Natural killer cell (primary cell): Measurements from ENCODE around the gene PIEZO1. TPM values are rescaled to one million over a fixed set of nuclear protein-coding genes. Genes with fewer than 3 reads are reported as not detected.

ENCODE experiments used
- ATAC-seq, 3 donors: fragments of 150-1000 bp in 2 of 3; fragments of 200-7000 bp in 1 of 3; cut with Tn5 transposase; 1 replicate in 1 of 3; 2 replicates in 2 of 3; pipeline ENCODE4 v1.10.0; 2021; ENCODE audit warnings: mild to moderate bottlenecking in 2 of 3, moderate library complexity in 2 of 3
- DNase-seq, 2 donors: peaks; one replicate each; pipeline versions ENCODE4 v3.0.0 to v3.0.0-alpha.2; 2013 to 2021; ENCODE audit warnings: mixed read lengths in 1 of 2
- H3K27ac ChIP-seq: one replicate; pipeline ENCODE4 v1.5.1; 2013; ENCODE audit warnings: mild to moderate bottlenecking, low read length
- H3K27me3 ChIP-seq: one replicate; pipeline ENCODE4 v1.6.1; 2013; ENCODE audit warnings: low read length; ENCODE audit not compliant: control insufficient read depth, insufficient read depth
- H3K36me3 ChIP-seq: one replicate; pipeline ENCODE4 v1.6.1; 2013; ENCODE audit warnings: low read length; ENCODE audit not compliant: control insufficient read depth, insufficient read depth
- H3K4me1 ChIP-seq: one replicate; pipeline ENCODE4 v1.6.1; 2013; ENCODE audit warnings: low read length; ENCODE audit not compliant: control insufficient read depth, insufficient read depth
- H3K4me3 ChIP-seq: one replicate; pipeline ENCODE4 v1.5.1; 2013; ENCODE audit warnings: low read length
- H3K9me3 ChIP-seq: one replicate; pipeline ENCODE4 v1.6.1; 2013; ENCODE audit warnings: low read length; ENCODE audit not compliant: control insufficient read depth, insufficient read depth
- H3K27ac Mint-ChIP-seq, 2 donors: one replicate each; pipeline ENCODE4 v1.8.0; 2022; ENCODE audit warnings: mild to moderate bottlenecking in 2 of 2, mixed read lengths in 2 of 2, moderate library complexity in 1 of 2
- H3K27me3 Mint-ChIP-seq, 2 donors: one replicate each; pipeline ENCODE4 v1.8.0; 2022; ENCODE audit warnings: low read depth in 2 of 2, mixed read lengths in 2 of 2
- H3K36me3 Mint-ChIP-seq: one replicate; pipeline ENCODE4 v1.8.0; 2022; ENCODE audit warnings: mixed read lengths
- H3K4me1 Mint-ChIP-seq, 2 donors: one replicate each; pipeline ENCODE4 v1.8.0; 2022; ENCODE audit warnings: mixed read lengths in 2 of 2
- H3K4me3 Mint-ChIP-seq: one replicate; pipeline ENCODE4 v1.8.0; 2022; ENCODE audit warnings: mild to moderate bottlenecking, moderate library complexity, mixed read lengths
- H3K9me3 Mint-ChIP-seq, 2 donors: one replicate each; pipeline ENCODE4 v1.8.0; 2022; ENCODE audit warnings: mixed read lengths in 2 of 2
- WGBS: methylation state at CpG from one replicate; pipeline ENCODE4 v1.1.7; 2013; ENCODE audit warnings: missing lambda C conversion rate; ENCODE audit not compliant: insufficient coverage; 5-methylcytosine and 5-hydroxymethylcytosine counted together
- intact Hi-C: fragments of 100-400 bp; cut with micrococcal nuclease; formaldehyde crosslinking; loops from one replicate; pipeline ENCODE4 v1.14.2; 2022
- total RNA-seq, 4 donors: library from RNA; stranded (reverse); fragments of 120-200 nt in 1 of 4; gene quantifications; one replicate each; pipeline versions ENCODE4 v1.2.3 to v1.2.4, GENCODE V29; 2013 to 2022
- TF ChIP-seq, protein P1 (sequence below): fragments of 200-600 bp; IDR thresholded peaks from one replicate; pipeline ENCODE4 v1.8.0; 2022; ENCODE audit warnings: antibody characterized with exemption

The PIEZO1 gene
- total RNA-seq, 3 donors from 2014 or later (not counting 1 experiment from before 2014, with no cell fraction given) = 172 to 197 (median 183) TPM

GRCh38 chr16:88783391-88784073 lies 1.5 kb downstream of the PIEZO1 start:
- Mint-ChIP-seq H3K4me1 (peaks cover 42 to 53% of the 10 kb centered on the region in 2 donors), H3K27me3 (no peaks in the 10 kb centered on the region), H3K27ac (peak overlapping the region; percentile 82 to 91), H3K36me3 (no peaks in the 10 kb centered on the region), H3K4me3 (peak overlapping the region; percentile 92), H3K9me3 (no peaks in the 10 kb centered on the region)
- Histone ChIP-seq H3K36me3 (no peaks in the 10 kb centered on the region), H3K4me3 (peak overlapping the region; percentile 53), H3K9me3 (no peaks in the 10 kb centered on the region), H3K27me3 (no peaks in the 10 kb centered on the region), H3K4me1 (peaks cover 62% of the 10 kb centered on the region), H3K27ac (peak overlapping the region; percentile 78)
- DNase-seq = peak in 1 of 2 donors; percentile 62
- intact Hi-C loops = loop anchor here (2.0 to 10.0 kb wide), 2 partner anchors 13 to 329 kb away; partner anchors contain the start of gene ZFPM1
- ATAC-seq = no peak
- TF ChIP-seq, protein P1, sequence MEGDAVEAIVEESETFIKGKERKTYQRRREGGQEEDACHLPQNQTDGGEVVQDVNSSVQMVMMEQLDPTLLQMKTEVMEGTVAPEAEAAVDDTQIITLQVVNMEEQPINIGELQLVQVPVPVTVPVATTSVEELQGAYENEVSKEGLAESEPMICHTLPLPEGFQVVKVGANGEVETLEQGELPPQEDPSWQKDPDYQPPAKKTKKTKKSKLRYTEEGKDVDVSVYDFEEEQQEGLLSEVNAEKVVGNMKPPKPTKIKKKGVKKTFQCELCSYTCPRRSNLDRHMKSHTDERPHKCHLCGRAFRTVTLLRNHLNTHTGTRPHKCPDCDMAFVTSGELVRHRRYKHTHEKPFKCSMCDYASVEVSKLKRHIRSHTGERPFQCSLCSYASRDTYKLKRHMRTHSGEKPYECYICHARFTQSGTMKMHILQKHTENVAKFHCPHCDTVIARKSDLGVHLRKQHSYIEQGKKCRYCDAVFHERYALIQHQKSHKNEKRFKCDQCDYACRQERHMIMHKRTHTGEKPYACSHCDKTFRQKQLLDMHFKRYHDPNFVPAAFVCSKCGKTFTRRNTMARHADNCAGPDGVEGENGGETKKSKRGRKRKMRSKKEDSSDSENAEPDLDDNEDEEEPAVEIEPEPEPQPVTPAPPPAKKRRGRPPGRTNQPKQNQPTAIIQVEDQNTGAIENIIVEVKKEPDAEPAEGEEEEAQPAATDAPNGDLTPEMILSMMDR = no peak
- 14% methylated on average over 27 of the region's 27 CpGs for WGBS

DNA sequence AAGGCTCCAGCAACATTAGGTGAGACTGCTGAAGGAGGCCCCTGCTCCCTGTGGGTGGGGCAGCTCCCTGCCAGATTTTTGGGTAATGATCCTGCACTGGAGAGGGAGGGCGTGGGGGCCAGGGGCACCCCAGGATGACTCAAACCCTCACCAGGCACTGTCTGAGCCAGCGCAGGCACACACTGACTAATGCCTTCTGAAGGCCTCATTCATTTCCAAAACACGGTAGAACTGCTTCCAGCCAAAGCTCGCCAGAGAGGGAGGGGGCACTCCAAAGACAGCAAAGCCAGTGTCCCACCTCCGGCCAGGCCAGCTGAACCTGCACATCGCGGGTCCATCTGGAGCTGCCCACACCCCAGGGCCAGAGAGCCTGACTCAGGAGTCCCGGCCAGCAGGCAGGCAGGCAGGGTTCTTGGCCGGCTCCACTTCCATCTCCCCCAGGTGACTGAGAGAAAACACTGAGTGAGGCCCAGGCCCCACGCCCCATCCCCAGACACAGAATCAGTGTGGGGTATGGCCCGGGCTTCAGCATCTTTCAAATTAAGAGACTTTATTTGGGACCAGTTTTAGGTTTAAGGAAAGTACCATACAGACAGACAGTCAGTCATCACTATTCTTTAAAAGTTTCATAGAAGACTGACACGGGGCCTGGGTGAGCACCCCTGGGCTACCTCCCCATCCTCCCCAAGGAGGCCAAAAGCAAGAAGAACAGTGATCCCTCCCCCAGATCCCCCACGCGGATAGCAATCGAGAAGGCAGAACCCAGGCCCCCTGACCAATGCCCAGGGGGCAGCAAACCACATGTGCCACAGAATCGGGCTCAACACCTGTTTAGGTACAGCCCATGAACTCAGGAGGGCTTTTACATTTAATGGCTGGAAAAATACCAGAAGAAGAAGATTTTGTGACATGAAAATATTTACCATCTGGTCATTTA lies 2.3 kb downstream of the PIEZO1 start:
- Histone ChIP-seq H3K36me3 (no peaks in the 10 kb centered on the region), H3K9me3 (no peaks in the 10 kb centered on the region), H3K27me3 (no peaks in the 10 kb centered on the region), H3K4me1 (peaks cover 70% of the 10 kb centered on the region), H3K27ac (peak overlapping the region; percentile 78), H3K4me3 (peak overlapping the region; percentile 53)
- ATAC-seq = no peak
- Mint-ChIP-seq H3K9me3 (no peaks in the 10 kb centered on the region), H3K36me3 (no peaks in the 10 kb centered on the region), H3K27me3 (no peaks in the 10 kb centered on the region), H3K4me1 (peaks cover 50 to 61% of the 10 kb centered on the region in 2 donors), H3K27ac (peak overlapping the region; percentile 82 to 91), H3K4me3 (peak overlapping the region; percentile 92)
- TF ChIP-seq, protein P1 = no peak
- peak in 1 of 2 donors; percentile 58 for DNase-seq
- intact Hi-C loops = loop anchor here (10.0 kb wide), 1 partner anchor 328 kb away; the partner anchor contains the start of gene ZFPM1
- WGBS = 48% methylated on average over 16 of the region's 16 CpGs

DNA sequence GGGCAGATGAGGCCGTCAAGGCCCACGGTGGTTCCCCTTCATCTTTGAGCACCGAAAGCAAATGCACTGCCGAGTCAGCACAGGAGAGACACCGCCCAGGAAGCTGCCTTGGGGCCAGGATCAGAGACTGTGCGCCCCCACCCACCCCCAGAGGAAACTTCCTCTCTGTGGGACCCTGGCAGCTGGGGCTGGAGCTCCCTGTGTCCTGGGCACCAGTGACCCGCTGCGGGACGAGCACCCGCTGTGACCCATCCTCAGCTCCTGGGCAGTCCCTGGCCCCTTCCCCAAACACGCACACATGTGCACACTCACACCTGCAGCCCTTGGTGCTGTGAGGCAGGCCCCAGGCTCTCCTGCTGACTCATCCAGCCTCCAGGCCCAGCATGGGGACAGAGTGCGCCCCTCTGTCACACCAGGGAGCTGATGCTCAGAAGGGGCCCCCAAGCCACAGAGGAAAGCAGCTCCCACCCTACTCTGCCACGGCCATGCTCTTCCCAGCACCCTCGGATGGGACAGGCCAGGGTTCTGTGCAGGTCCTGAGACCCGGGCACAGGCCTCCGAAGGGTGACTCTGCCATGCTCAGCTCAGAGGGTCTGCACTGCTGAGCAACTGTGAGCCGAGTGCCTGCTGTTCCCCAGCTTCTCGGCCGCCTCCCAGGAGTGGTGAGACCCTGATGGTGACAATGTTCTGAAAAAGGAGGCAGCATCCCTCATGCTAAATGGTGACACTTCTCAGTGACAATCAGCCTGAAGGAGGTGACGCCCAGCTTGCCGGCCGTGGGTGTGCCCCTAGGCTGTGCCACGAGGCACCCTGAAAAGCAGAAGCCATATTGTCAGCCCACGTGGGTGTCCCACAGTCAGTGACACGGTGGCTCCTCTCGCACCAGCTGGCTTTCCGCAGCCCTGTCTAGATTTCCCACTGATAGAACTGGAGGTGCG lies 3.6 kb downstream of the PIEZO1 start:
- Mint-ChIP-seq H3K27ac (peak overlapping the region; percentile 82 to 91), H3K4me3 (peak overlapping the region; percentile 92), H3K36me3 (no peaks in the 10 kb centered on the region), H3K4me1 (peaks cover 53 to 67% of the 10 kb centered on the region in 2 donors), H3K27me3 (no peaks in the 10 kb centered on the region), H3K9me3 (no peaks in the 10 kb centered on the region)
- Histone ChIP-seq H3K4me1 (peaks cover 77% of the 10 kb centered on the region), H3K27ac (peak overlapping the region; percentile 78), H3K27me3 (no peaks in the 10 kb centered on the region), H3K36me3 (no peaks in the 10 kb centered on the region), H3K9me3 (no peaks in the 10 kb centered on the region), H3K4me3 (no peak overlapping the region)
- intact Hi-C loops = loop anchor here (10.0 kb wide), 1 partner anchor 327 kb away; the partner anchor contains the start of gene ZFPM1
- peak in 1 of 2 donors; percentile 81 for DNase-seq
- TF ChIP-seq, protein P1 = no peak
- ATAC-seq = peak; percentile 17 to 59 (median 39)
- 21% methylated on average over 28 of the region's 28 CpGs for WGBS
